Lung microvascular endothelial cell (primary cell): Measurements from ENCODE around the gene NIM1K. TPM values are rescaled to one million over a fixed set of nuclear protein-coding genes. Genes with fewer than 3 reads are reported as not detected.
"Not testable (repeated sequence)": the region's sequence is repeated elsewhere in the genome, so short reads cannot be mapped to it uniquely, and the experiment has no call there.

Source experiments
- DNase-seq, 2 donors: peaks; one replicate each; pipeline versions ENCODE4 v3.0.0 to v3.0.0-alpha.2; 2010; ENCODE audit warnings: low read depth in 2 of 2
- total RNA-seq: library from RNA; depleted of rRNA; stranded (reverse); fragments of >200 nt; gene quantifications from 2 replicates; pipeline ENCODE4 v1.2.1, GENCODE V29; 2014

NIM1K gene
- total RNA-seq, 1 donor from 2014 or later, result not detected

GRCh38 chr5:43190755-43191603 is 1.0 kb upstream of the NIM1K start:
- peak; percentile 19 to 49 for DNase-seq

GRCh38 chr5:43192558-43193180 is 644 bp downstream of the NIM1K start:
- peak in 1 of 2 donors; percentile 15 for DNase-seq

GRCh38 chr5:43193181-43193893 is 1.3 kb downstream of the NIM1K start:
- DNase-seq, result peak; percentile 23 to 72

- DNase-seq, result peak in 1 of 2 donors; percentile 6
Measured at GRCh38 chr5:43193894-43194265, 1.9 kb downstream of the NIM1K start.

- DNase-seq, result no peak
Measured at GRCh38 chr5:43195670-43196265, 3.7 kb downstream of the NIM1K start.

GRCh38 chr5:43197535-43197934 is 5.5 kb downstream of the NIM1K start:
- DNase-seq, result no peak

- DNase-seq, result not testable (repeated sequence)
Measured at GRCh38 chr5:43201442-43201841, 9.4 kb downstream of the NIM1K start.

GRCh38 chr5:43202380-43202779 is 10.4 kb downstream of the NIM1K start:
- DNase-seq, result no peak

GRCh38 chr5:43203373-43203772 is 11.3 kb downstream of the NIM1K start:
- DNase-seq, result no peak

GRCh38 chr5:43204958-43205357 is 12.9 kb downstream of the NIM1K start:
- DNase-seq, result no peak

GRCh38 chr5:43207601-43208000 is 15.6 kb downstream of the NIM1K start:
- DNase-seq, result no peak

- DNase-seq, result no peak
Measured at GRCh38 chr5:43208658-43209057, 16.6 kb downstream of the NIM1K start.

GRCh38 chr5:43209060-43209459 is 17.0 kb downstream of the NIM1K start:
- DNase-seq, result no peak

- DNase-seq, result no peak
Measured at GRCh38 chr5:43209833-43210232, 17.8 kb downstream of the NIM1K start.

GRCh38 chr5:43210570-43210969 is 18.5 kb downstream of the NIM1K start:
- DNase-seq, result no peak

GRCh38 chr5:43213951-43214350 is 21.9 kb downstream of the NIM1K start:
- no peak for DNase-seq

GRCh38 chr5:43215073-43215631 is 23.1 kb downstream of the NIM1K start:
- DNase-seq, result no peak

GRCh38 chr5:43216941-43217340 is 24.9 kb downstream of the NIM1K start:
- no peak for DNase-seq

- DNase-seq, result no peak
Measured at GRCh38 chr5:43219120-43219519, 27.1 kb downstream of the NIM1K start.

GRCh38 chr5:43221502-43221901 is 29.5 kb downstream of the NIM1K start:
- no peak for DNase-seq

- no peak for DNase-seq
Measured at GRCh38 chr5:43225649-43226245, 33.7 kb downstream of the NIM1K start.
